ENCODE results near the gene RIC8A. TPM values are rescaled to one million over a fixed set of nuclear protein-coding genes. Genes with fewer than 3 reads are reported as not detected.

Gene RIC8A
- total RNA-seq, 4 donors from 2014 or later: 84.5 to 376 (median 192) TPM

DNA sequence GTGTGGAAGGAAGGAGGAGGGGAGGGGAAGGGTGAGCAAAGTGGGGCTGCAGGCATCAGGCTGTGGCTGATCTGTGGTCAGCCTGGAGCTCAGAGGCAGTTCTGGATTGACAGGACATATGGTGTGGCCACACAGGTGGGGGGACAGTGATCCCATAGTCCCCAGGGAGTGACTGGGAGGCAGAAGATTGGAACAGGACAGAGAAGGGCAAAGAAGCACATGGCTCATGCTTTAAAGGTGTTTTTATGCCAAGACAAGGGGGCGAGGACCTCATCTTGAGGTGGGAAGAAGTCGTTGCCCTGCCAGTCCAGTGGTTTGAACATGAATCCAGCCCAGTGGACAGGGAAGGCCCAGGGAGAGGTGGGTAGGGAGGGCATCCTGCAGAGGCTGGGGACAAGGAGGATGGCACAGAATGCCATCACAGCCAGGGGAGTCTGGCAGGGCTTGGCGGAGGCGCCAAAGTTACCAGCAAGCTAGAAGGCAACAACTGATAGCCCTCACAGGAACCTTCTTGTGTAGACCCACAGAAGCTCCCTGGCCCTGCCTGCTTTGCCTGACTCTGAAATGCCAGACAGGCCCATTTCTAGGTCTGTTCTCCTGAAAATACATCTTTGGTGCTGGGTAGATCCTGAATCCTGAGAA lies 3.4 kb upstream of the RIC8A start:
- TF ChIP-seq, protein P1, sequence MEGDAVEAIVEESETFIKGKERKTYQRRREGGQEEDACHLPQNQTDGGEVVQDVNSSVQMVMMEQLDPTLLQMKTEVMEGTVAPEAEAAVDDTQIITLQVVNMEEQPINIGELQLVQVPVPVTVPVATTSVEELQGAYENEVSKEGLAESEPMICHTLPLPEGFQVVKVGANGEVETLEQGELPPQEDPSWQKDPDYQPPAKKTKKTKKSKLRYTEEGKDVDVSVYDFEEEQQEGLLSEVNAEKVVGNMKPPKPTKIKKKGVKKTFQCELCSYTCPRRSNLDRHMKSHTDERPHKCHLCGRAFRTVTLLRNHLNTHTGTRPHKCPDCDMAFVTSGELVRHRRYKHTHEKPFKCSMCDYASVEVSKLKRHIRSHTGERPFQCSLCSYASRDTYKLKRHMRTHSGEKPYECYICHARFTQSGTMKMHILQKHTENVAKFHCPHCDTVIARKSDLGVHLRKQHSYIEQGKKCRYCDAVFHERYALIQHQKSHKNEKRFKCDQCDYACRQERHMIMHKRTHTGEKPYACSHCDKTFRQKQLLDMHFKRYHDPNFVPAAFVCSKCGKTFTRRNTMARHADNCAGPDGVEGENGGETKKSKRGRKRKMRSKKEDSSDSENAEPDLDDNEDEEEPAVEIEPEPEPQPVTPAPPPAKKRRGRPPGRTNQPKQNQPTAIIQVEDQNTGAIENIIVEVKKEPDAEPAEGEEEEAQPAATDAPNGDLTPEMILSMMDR (IDR thresholded peaks at IDR 0.05): no peak
- TF ChIP-seq POLR2A (IDR thresholded peaks at IDR 0.05): no peak
- Histone ChIP-seq H3K27ac (no peak overlapping the region), H3K4me3 (no peak overlapping the region), H3K36me3 (no peaks in the 10 kb centered on the region), H3K27me3 (no peaks in the 10 kb centered on the region), H3K4me1 (peaks cover 5 to 13% of the 10 kb centered on the region in 2 donors), H3K9me3 (no peaks in the 10 kb centered on the region)
- intact Hi-C loops (cut with DNase I; ENCODE audit: low total_unique reads): loop anchor here (10.0 kb wide), 1 partner anchor 171 kb away; no protein-coding TSS in a partner anchor
- peak in 1 of 2 donors; percentile 13 for DNase-seq

DNA sequence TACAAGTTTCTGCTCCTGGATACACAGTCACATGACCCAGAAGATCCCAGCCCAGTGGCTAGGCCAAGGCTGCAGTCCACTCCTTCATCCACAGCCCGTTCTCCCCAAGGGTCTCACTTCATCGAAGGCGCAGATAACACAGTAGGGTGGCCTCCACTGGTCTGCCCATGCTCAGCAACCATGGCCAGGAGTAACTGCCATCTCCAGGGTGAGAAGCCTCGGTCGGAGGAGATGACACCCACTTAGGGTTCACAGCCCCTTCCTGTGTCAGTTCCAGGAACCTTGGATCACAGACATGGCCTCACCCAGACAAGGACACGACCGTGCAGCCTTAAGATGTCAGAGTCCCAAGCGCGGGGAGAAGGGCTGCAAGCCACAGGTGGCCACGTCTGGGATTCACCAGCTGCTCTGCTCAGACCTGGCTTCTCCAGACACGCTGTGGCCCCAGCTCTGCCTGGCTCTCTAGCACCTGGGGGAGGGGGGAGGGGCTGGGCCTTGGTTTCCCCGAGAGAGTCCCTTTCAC lies 2.9 kb upstream of the RIC8A start:
- no peaks in the 10 kb centered on the region for H3K36me3 ChIP-seq
- peaks cover 5 to 18% of the 10 kb centered on the region in 2 donors for H3K4me1 ChIP-seq
- H3K27me3 ChIP-seq: no peaks in the 10 kb centered on the region
- intact Hi-C loops (cut with DNase I; ENCODE audit: low total_unique reads): loop anchor here (10.0 kb wide), 1 partner anchor 170 kb away; no protein-coding TSS in a partner anchor
- no peak overlapping the region for H3K27ac ChIP-seq
- TF ChIP-seq POLR2A (IDR thresholded peaks at IDR 0.05): no peak
- TF ChIP-seq, protein P1 (IDR thresholded peaks at IDR 0.05): no peak
- DNase-seq: peak in 1 of 2 donors; percentile 12
- H3K9me3 ChIP-seq: no peaks in the 10 kb centered on the region
- H3K4me3 ChIP-seq: no peak overlapping the region

DNA sequence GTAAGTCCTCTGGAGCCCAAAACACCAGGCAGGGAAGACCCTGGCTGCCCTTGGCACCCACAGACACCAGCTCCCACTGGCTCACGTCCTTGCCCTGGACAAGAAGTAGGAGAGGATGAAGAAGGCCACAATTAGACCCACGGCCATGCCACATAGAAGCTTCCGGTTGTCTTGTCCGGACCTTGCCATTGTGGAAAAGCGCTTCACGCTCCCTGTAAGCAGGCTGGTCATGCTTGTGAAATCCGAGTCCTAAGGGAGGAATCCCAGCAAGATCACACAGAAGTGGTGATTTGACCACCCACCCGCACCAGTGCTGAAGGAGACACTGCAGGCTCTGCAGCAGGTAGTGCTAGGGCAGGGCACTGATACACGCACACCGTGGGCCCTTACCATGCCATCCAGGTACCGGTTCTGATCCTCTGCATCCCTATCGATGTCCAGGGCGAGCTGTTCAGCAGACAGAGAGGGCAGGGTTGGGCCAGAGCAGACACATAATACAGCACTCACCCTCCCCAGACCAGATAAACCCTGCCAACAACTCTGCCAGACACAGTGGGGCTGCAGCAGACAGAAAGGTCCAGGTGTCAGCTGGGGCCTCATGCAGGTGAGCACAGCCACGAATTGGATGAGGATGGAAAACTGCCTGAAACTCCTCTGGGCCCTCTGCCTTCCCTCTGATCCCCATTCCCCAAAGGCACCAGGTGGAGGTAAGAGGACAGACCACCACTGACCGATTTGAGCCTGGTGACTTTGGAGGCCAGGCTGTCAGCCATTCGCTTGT lies 2.1 kb upstream of the RIC8A start:
- Histone ChIP-seq H3K4me1 (peaks cover 10 to 22% of the 10 kb centered on the region in 2 donors), H3K27me3 (no peaks in the 10 kb centered on the region), H3K4me3 (peak overlapping the region; percentile 91 to 92), H3K9me3 (no peaks in the 10 kb centered on the region), H3K27ac (peak overlapping the region in 1 of 2 donors; percentile 89), H3K36me3 (no peaks in the 10 kb centered on the region)
- intact Hi-C loops (cut with DNase I; ENCODE audit: low total_unique reads): loop anchor here (10.0 kb wide), 1 partner anchor 169 kb away; no protein-coding TSS in a partner anchor
- DNase-seq: peak in 1 of 2 donors; percentile 13
- no peak for TF ChIP-seq POLR2A (IDR thresholded peaks at IDR 0.05)
- TF ChIP-seq, protein P1 (IDR thresholded peaks at IDR 0.05): no peak

DNA sequence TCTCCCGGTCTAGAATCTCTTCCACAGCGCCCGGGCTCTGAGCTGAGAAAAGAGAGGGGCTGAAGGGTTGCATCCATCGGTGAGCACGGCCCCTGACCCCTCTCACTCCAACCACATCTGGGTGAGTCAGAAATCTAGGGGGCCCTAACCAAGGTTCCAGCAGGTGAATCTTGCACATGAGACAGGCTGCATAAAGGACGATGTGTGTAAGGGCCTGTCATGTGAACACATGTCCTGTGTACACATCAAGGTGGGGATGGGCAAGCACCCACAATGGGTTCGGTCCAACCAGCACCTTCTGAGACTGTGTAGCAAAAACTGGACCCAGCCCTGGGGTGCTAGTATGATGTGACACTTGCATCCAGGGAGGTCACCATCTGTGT lies 1.5 kb upstream of the RIC8A start:
- Histone ChIP-seq H3K36me3 (no peaks in the 10 kb centered on the region), H3K9me3 (no peaks in the 10 kb centered on the region), H3K27me3 (no peaks in the 10 kb centered on the region), H3K4me1 (peaks cover 13 to 26% of the 10 kb centered on the region in 2 donors), H3K27ac (peak overlapping the region; percentile 89 to 94), H3K4me3 (peak overlapping the region; percentile 91 to 92)
- peak in 1 of 2 donors; percentile 19 for DNase-seq
- intact Hi-C loops (cut with DNase I; ENCODE audit: low total_unique reads): loop anchor here (10.0 kb wide), 1 partner anchor 169 kb away; no protein-coding TSS in a partner anchor
- TF ChIP-seq POLR2A (IDR thresholded peaks at IDR 0.05): no peak
- TF ChIP-seq, protein P1 (IDR thresholded peaks at IDR 0.05): no peak
